IMR-90 (cell line): Measurements from ENCODE around the gene SLC29A3. TPM values are rescaled to one million over a fixed set of nuclear protein-coding genes. Genes with fewer than 3 reads are reported as not detected.

Source experiments
- ATAC-seq: fragments of 200-7000 bp; cut with Tn5 transposase; 2 replicates; pipeline ENCODE4 v1.9.1; 2020; ENCODE audit warnings: low read depth, mild to moderate bottlenecking, moderate library complexity
- BruUV-seq: library from RNA; stranded (reverse); fragments of 400-500 nt; replicated peaks from 2 replicates; lab custom pipeline; 2021; lab: Mats Ljungman, UMichigan
- CTCF ChIA-PET: fragments of 300-600 bp; formaldehyde crosslinking; extraction: SDS; loops from one replicate; lab custom pipeline; 2021; ENCODE audit warnings: antibody characterized with exemption; lab: Yijun Ruan, JAX
- POLR2A ChIA-PET: fragments of 300-600 bp; sonication (Branson Sonifier 250); formaldehyde crosslinking; loops from one replicate; lab custom pipeline; 2022; ENCODE audit warnings: antibody characterized with exemption; ENCODE audit not compliant: unreplicated experiment; lab: Charles Lee
- DNase-seq: peaks from one replicate; pipeline ENCODE4 v3.0.0; 2013
- H2AFZ ChIP-seq: replicated peaks from 2 replicates; pipeline ENCODE3; 2013; ENCODE audit warnings: low read length, mild to moderate bottlenecking; ENCODE audit not compliant: poor library complexity
- H2AK5ac ChIP-seq: 2 replicates; pipeline ENCODE4 v1.6.1; 2013; ENCODE audit warnings: low read depth, low read length, inconsistent platforms
- H2AK9ac ChIP-seq: replicated peaks from 2 replicates; pipeline ENCODE3; 2013; ENCODE audit warnings: mild to moderate bottlenecking, low read depth, low read length, moderate library complexity; ENCODE audit not compliant: poor library complexity
- H2BK120ac ChIP-seq: 2 replicates; pipeline ENCODE4 v1.6.1; 2013; ENCODE audit warnings: low read depth, low read length, inconsistent platforms
- H2BK15ac ChIP-seq: 3 replicates; pipeline ENCODE4 v1.6.1; 2013; ENCODE audit warnings: low read depth, low read length, inconsistent platforms
- H2BK20ac ChIP-seq: 2 replicates; pipeline ENCODE4 v1.6.1; 2013; ENCODE audit warnings: low read depth, mild to moderate bottlenecking, inconsistent platforms, low read length, moderate library complexity
- H2BK5ac ChIP-seq: 2 replicates; pipeline ENCODE4 v1.6.1; 2013; ENCODE audit warnings: mild to moderate bottlenecking, low read depth, low read length, inconsistent platforms; ENCODE audit not compliant: poor library complexity, severe bottlenecking
- H3K14ac ChIP-seq: replicated peaks from 2 replicates; pipeline ENCODE4 v1.6.1; 2013; ENCODE audit warnings: low read depth, low read length, inconsistent platforms
- H3K18ac ChIP-seq: 2 replicates; pipeline ENCODE4 v1.6.1; 2013; ENCODE audit warnings: low read depth, low read length, control low read depth
- H3K23ac ChIP-seq: 2 replicates; pipeline ENCODE4 v1.6.1; 2013; ENCODE audit warnings: low read depth, low read length, inconsistent platforms
- H3K27ac ChIP-seq: 2 replicates; pipeline ENCODE4 v1.5.1; 2013; ENCODE audit warnings: mild to moderate bottlenecking, control low read depth, low read length; ENCODE audit not compliant: insufficient read depth
- H3K27me3 ChIP-seq: 2 replicates; pipeline ENCODE4 v1.6.1; 2013; ENCODE audit warnings: low read length; ENCODE audit not compliant: control insufficient read depth, insufficient read depth
- H3K36me3 ChIP-seq: 2 replicates; pipeline ENCODE4 v1.6.1; 2013; ENCODE audit warnings: low read length, mixed read lengths; ENCODE audit not compliant: control insufficient read depth, insufficient read depth
- H3K4ac ChIP-seq: 2 replicates; pipeline ENCODE4 v1.6.1; 2013; ENCODE audit warnings: low read depth, low read length, inconsistent platforms
- H3K4me1 ChIP-seq: 2 replicates; pipeline ENCODE4 v1.6.1; 2013; ENCODE audit warnings: low read length, mixed read lengths; ENCODE audit not compliant: control insufficient read depth, insufficient read depth
- H3K4me2 ChIP-seq: 2 replicates; pipeline ENCODE4 v1.6.1; 2013; ENCODE audit warnings: low read depth, mild to moderate bottlenecking, control low read depth, low read length, moderate library complexity
- H3K4me3 ChIP-seq: 2 replicates; pipeline ENCODE4 v1.5.1; 2013; ENCODE audit warnings: low read depth, mild to moderate bottlenecking, control low read depth, low read length, moderate library complexity; ENCODE audit not compliant: insufficient read depth
- H3K56ac ChIP-seq: 2 replicates; pipeline ENCODE4 v1.6.1; 2013; ENCODE audit warnings: low read length, inconsistent platforms; ENCODE audit not compliant: insufficient read depth; ENCODE audit errors: extremely low read depth
- H3K79me1 ChIP-seq, 2 experiments: 2 replicates each; pipeline ENCODE4 v1.6.1; 2013; ENCODE audit warnings: low read length in 2 of 2, inconsistent platforms in 1 of 2, low read depth in 1 of 2
- H3K9ac ChIP-seq: 2 replicates; pipeline ENCODE4 v1.6.1; 2013; ENCODE audit warnings: low read depth, low read length, control low read depth
- H3K9me1 ChIP-seq: 2 replicates; pipeline ENCODE4 v1.6.1; 2013; ENCODE audit warnings: low read length, inconsistent platforms; ENCODE audit not compliant: insufficient read depth
- H3K9me3 ChIP-seq: 2 replicates; pipeline ENCODE4 v1.6.1; 2013; ENCODE audit warnings: low read length; ENCODE audit not compliant: control insufficient read depth, insufficient read depth
- H4K20me1 ChIP-seq: 2 replicates; pipeline ENCODE4 v1.6.1; 2013; ENCODE audit warnings: low read length, inconsistent platforms; ENCODE audit not compliant: insufficient read depth
- H4K5ac ChIP-seq: 2 replicates; pipeline ENCODE4 v1.6.1; 2013; ENCODE audit warnings: mild to moderate bottlenecking, low read depth, low read length, control low read depth
- H4K8ac ChIP-seq, 2 experiments: 2 replicates each; pipeline ENCODE4 v1.6.1; 2013; ENCODE audit warnings: low read depth in 2 of 2, low read length in 2 of 2, control low read depth in 1 of 2, inconsistent platforms in 1 of 2
- H4K91ac ChIP-seq: 2 replicates; pipeline ENCODE4 v1.6.1; 2013; ENCODE audit warnings: low read depth, low read length, inconsistent platforms; ENCODE audit not compliant: insufficient read depth
- MAFK ChIP-seq: IDR thresholded peaks from 2 replicates; pipeline ENCODE4 v1.6.1; 2012; ENCODE audit warnings: low read depth, low read length, improper control_type of control experiment
- MXI1 ChIP-seq: IDR thresholded peaks from 2 replicates; pipeline ENCODE4 v1.6.1; 2012; ENCODE audit warnings: low read depth, mild to moderate bottlenecking, low read length, moderate library complexity, borderline replicate concordance
- RAD21 ChIP-seq: IDR thresholded peaks from 2 replicates; pipeline ENCODE4 v1.6.1; 2012; ENCODE audit warnings: low read length, improper control_type of control experiment
- WGBS, 2 experiments: methylation state at CpG; one replicate each; pipeline versions ENCODE4 v1.1.5 to v1.1.7; 2013; ENCODE audit warnings: missing lambda C conversion rate in 2 of 2; ENCODE audit not compliant: insufficient read length in 1 of 2; ENCODE audit errors: extremely low coverage in 2 of 2; 5-methylcytosine and 5-hydroxymethylcytosine counted together
- dilution Hi-C: fragments of 300-500 bp; cut with HindIII; formaldehyde crosslinking; loops from one replicate; pipeline ENCODE4 v1.14.3; 2018; ENCODE audit warnings: low sequenced_read_pairs; ENCODE audit not compliant: unreplicated experiment
- in situ Hi-C: fragments of 300-500 bp; cut with MboI; formaldehyde crosslinking; loops from 3 replicates; pipeline ENCODE4 v1.14.3; 2019; ENCODE audit warnings: low sequenced_read_pairs, inconsistent platforms, mixed read lengths
- intact Hi-C: fragments of 100-400 bp; cut with micrococcal nuclease; formaldehyde crosslinking; loops from 2 replicates; pipeline ENCODE4 v1.10.0; 2022
- polyA plus RNA-seq, 3 experiments: library from polyadenylated mRNA; depleted of rRNA; stranded (reverse); fragments of >200 nt; gene quantifications; 2 replicates each; pipeline ENCODE4 v1.2.3, GENCODE V29; 2012; ENCODE audit warnings: low replicate concordance in 1 of 3
- total RNA-seq: library from RNA; depleted of rRNA; stranded (reverse); fragments of >200 nt; gene quantifications from 2 replicates; pipeline ENCODE4 v1.2.3, GENCODE V29; 2012

SLC29A3 gene
- total and polyA plus RNA-seq, 2 of the 4 experiments (the other 2 are of a cell fraction), result 0.72 to 3.0 TPM

DNA sequence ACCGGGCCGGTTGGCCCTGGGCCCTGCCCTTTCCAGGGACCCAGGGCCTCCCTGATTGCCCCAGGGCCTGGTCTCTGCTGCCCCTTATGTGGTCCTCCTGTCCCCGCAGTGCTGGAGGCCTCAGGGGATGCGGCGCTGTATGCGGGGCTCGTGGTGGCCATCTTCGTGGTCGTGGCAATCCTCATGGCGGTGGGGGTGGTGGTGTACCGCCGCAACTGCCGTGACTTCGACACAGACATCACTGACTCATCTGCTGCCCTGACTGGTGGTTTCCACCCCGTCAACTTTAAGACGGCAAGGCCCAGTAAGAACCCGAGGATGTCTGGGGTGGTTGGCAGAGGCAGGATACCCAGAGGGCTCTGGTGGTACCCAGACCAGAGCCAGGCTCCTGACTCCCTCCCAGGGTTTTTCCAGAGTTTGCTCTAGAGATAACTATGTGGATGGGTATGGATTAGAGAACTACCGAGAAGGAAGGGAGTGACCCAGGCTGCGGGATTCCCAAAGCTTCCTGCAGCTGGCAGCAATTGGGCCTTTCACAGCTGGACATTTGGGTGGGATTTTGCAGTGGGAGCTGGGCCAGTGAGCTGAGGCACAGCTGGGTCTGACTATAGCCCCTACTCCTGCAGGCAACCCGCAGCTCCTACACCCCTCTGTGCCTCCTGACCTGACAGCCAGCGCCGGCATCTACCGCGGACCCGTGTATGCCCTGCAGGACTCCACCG, 28.1 kb upstream of the SLC29A3 start:
- no peak overlapping the region for H3K56ac ChIP-seq
- TF ChIP-seq MAFK (no peak), RAD21 (no peak), MXI1 (no peak)
- no peak overlapping the region for H4K91ac ChIP-seq
- DNase-seq (no peak), ATAC-seq (no peak)
- no peak overlapping the region for H2AFZ ChIP-seq
- no peak overlapping the region for H2BK5ac ChIP-seq
- no peak overlapping the region for H3K9ac ChIP-seq
- no TSS peak for BruUV-seq
- H3K36me3 ChIP-seq, result peaks cover 9% of the 10 kb centered on the region; the same call in 1 of the 2 replicates
- H4K20me1 ChIP-seq, result no peaks in the 10 kb centered on the region
- H3K9me1 ChIP-seq, result no peaks in the 10 kb centered on the region
- H3K4ac ChIP-seq, result no peak overlapping the region
- no peak overlapping the region for H3K4me3 ChIP-seq
- no peaks in the 10 kb centered on the region for H3K9me3 ChIP-seq
- no peak overlapping the region for H3K14ac ChIP-seq
- intact Hi-C loops (no loop called here), dilution Hi-C loops (no loop called here), in situ Hi-C loops (no loop called here)
- H2BK20ac ChIP-seq, result no peak overlapping the region
- no peak overlapping the region for H3K18ac ChIP-seq
- POLR2A ChIA-PET, result no interaction called here
- no peak overlapping the region for H2BK15ac ChIP-seq
- H2AK9ac ChIP-seq, result no peak overlapping the region
- H3K79me1 ChIP-seq, result no peaks in the 10 kb centered on the region
- no peak overlapping the region for H3K4me2 ChIP-seq
- no peaks in the 10 kb centered on the region for H3K27me3 ChIP-seq
- H3K23ac ChIP-seq, result no peak overlapping the region
- H2AK5ac ChIP-seq, result no peak overlapping the region
- no peak overlapping the region for H4K8ac ChIP-seq
- no peak overlapping the region for H3K27ac ChIP-seq
- no peaks in the 10 kb centered on the region; the same call in 1 of the 2 replicates for H3K4me1 ChIP-seq
- CTCF ChIA-PET, result no interaction called here
- WGBS, 2 experiments, result 92% methylated on average over 10 of the region's 26 CpGs; no CpG with 5 or more reads in 1 of the 2 experiments
- H4K5ac ChIP-seq, result no peak overlapping the region
- no peak overlapping the region for H2BK120ac ChIP-seq
